ENCODE results near the gene SPEM3.

SPEM3 gene

DNA sequence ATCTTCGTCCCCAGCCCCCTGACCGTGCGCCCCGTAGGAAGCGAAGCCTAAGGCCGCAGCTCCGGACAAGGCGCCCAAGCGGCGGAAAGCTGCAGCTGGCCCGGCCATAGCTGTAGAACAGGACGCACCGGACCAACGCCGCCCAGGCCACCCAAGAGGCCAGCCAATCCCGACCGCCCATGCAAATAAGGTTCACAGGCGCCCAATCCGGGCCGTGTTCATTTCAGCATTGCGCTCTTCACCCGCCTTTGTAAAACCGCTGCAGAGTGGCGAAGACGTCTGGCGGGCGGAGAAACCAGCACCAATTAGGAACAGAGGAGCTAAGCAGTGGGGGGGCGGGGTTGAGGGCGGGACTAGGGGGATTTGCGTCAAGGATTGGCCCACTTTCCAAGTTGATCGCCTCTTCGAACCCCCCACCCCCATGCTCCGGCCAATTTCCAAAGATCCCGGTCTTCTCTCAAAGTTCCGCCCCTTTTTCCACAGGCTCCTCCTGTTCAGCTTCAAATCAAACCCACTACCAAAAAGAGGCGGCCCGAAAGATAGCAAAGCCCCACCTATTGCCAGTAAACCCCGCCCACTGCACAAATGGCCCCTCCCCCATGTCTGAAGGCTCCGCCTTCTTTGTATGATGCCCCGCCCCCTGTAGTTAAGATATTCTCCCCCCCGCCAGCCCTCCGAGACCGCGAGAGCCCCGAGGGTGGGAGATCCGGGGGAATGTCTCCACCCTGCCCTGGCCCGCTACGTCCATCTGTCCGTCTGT lies 24.5 kb upstream of the SPEM3 start, which contains the start of gene TMEM256:
TSS of gene TMEM256 (minus strand) at position 121 of the 760 bp plus-strand sequence. CDS start at position 108, 13 bp downstream.
- DNase-seq: peak; percentile 94

DNA sequence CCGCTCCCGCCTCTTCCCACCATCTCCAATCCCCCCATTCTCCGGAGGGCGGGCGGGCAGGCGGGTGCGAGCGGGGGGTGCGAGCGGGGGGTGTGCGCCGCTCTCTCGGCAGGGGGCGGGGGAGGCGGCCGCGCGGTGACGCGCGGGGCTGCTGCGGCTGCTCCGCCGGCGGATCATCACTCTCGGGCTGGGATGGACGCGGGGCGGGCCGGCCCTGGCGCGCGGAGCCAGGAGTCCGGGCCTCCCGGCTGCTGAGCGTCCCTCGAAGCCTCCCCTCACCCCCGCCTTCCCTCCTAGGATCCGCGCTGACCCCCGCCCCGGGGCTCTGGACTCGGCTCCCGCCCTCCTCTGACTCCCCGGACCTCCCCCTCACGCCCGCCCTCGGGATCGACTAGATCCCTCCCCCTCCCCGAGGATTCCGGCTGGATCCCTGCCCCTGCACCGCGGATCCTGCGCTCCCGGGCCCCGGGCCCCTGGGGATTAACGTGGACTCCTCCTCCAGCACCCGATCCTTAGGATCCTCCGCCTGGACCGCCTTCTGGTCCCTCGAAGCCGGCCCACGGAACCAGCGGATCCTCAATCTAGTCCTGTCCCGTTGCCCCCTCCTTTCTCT lies 23.8 kb upstream of the SPEM3 start:
- peak; percentile 78 for DNase-seq

DNA sequence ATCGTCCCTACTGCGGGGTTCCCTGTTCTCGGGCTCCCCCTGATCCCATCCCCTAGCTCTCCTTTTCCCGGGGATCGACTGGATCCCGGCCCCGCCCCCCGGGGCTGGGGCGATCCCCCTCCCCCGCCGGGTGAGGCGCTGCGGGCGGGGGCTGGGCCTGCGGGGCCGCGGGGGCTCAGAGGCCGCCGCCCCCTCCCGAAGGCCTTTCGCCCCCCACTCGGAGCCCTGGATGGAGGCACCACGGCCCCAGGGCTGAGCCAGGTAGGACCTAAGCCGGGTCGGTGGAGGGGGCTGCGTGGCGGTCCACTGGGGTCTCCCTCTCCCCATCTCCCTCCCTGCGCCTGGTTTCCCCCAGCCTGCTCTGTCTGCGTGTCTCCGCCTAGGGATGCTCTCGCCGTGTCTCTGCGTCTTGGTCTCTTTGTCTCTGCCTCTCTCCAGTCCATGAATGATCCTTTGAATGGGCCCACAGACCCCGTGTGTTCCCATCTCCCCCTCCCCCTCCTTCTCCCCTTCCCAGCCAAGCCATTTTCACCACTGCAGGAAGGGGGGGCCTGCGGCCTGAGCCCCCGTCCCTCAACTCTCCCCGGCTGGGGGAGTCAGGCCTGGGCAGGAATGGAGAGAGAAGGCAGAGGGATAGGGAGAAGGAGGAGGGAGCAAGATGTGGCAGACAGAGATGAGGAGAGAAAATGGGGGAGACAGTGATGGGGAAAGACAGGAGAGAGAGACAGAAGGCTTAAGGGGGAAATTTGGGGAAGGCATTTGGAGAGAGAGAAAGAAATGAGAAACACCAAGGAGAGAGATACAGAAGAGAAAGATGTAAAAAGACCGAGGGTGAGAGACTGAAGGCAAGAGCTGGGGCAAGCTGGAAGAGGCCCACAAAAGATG lies 23.1 kb upstream of the SPEM3 start:
- DNase-seq: no peak

DNA sequence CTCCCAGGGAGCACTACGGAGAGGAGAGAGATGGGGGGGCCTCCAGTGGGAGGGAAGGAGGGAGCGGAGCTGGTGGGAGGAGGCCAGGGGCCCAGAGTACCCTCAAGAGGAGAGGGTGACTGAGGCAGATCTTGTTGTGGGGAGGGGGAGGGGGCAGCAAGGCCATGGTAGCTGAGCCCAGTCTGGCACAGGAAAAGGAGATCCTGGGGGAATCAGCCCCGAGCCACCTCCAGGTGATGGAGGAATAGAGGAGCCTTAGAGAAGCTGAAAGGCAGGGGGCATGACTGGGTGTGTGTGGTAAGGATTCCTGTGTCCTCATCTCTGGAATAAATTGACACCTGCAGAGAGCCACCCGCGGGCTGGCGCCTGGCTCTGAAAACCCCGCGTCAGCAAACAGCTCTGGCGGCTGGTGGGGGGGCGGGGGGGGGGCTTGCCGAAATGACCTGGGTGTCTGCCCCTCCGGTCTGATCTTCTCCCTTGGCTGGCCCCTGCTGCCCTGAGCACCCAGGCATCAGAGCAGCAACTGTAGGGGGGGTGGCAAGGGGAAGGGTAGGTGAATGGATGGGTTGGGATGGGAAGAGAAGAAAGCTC lies 22.3 kb upstream of the SPEM3 start:
- no peak for DNase-seq

DNA sequence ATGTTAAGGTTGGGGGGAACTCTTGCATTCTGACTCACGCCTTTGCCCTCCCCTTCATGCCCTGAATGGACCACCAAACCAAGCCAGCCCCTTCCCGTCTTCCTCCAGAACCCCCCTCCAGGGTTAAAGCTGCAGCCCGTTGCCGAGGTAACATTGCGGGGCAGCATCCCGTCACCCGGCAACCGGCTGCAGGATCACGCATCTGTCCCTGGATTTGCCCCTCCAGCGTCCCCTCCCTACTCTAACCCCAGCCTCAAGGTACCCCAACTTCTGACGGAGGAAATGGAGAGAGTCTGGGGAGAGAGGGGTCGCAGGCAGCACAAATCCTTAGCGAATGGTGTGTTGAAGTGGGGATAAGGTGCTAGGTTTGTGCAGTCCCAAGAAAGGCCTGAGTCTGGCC lies 21.6 kb upstream of the SPEM3 start:
- DNase-seq: no peak

DNA sequence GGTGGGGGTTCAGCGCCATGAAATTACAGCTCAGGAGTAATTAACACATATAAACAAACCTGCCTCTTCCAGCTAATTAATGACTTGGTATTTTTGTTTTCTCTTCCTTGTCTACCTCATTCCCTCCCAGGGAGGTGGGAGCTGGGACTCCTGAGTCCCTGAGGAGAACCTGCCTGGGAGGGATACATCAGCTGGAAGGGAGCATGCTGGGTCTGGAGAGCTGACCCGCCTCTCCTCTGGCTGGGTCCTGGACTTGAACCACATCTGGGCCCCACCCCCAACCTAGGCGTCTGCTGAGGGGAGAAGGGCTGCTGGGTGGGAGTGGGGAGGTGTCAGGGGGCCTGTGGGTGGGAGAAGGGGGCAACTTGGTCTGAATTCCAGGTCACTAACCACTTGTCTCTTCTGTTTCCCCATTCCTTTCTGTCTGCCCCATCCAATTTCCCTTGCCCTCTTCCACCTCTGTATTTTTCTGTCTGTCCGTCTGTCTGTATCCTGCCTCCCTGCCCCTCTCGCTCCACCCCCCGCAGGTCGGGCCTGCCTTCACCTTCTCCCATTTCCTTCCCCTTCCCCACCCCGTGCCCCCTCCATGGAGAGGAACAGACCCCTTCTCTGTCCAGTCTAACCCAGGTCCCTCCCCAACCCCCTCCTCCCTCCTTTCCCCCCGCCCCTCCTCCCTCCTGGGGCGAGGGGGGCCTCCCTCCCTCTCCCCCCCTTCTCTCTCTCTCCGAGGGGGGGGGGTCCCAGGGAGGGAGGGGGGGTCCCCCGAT lies 21.0 kb upstream of the SPEM3 start, which contains the start of gene NLGN2:
TSS of gene NLGN2 (plus strand) at position 361 of the 767 bp plus-strand sequence. CDS start 411 bp downstream, outside the sequence.
- DNase-seq: no peak

DNA sequence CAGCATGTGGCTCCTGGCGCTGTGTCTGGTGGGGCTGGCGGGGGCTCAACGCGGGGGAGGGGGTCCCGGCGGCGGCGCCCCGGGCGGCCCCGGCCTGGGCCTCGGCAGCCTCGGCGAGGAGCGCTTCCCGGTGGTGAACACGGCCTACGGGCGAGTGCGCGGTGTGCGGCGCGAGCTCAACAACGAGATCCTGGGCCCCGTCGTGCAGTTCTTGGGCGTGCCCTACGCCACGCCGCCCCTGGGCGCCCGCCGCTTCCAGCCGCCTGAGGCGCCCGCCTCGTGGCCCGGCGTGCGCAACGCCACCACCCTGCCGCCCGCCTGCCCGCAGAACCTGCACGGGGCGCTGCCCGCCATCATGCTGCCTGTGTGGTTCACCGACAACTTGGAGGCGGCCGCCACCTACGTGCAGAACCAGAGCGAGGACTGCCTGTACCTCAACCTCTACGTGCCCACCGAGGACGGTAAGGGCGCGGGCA lies 20.4 kb upstream of the SPEM3 start:
- peak; percentile 44 for DNase-seq

DNA sequence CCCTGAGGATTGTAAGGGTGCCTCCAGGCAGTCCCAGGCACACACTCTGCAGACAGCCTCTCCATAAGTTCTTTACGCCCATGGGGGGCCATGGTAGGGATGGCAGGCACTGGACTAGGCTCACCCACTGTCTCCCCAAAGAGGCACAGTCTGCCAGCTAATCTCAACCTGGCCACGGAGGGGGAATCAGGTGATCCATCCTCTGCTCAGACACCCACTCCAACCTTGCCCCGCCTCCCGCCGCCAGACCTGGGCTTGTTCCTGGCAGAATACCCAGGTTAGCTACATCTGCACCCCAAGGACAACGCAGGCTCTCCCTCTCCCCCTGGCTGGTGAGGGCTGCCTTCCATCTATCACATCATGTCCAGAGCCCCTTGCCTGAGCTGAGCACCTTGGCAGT lies 19.8 kb upstream of the SPEM3 start:
- DNase-seq: no peak

DNA sequence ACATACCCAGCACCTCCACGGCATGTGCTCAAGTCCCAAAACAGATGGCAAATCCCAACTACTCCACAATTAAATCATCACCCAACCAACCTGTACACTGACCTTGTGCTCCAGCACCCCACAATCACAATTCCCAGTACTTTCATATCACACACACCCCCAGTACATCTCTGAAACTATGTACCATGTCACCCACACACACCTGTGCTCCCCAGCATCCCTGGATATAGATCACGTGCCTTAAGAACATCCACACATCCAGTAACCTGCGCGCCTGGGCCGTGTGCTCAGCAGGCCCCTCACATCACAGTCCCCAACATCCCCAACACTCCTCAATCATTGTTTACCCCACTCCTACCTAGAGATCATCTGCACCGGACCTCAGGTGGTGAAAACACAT lies 18.9 kb upstream of the SPEM3 start:
- DNase-seq: no peak

DNA sequence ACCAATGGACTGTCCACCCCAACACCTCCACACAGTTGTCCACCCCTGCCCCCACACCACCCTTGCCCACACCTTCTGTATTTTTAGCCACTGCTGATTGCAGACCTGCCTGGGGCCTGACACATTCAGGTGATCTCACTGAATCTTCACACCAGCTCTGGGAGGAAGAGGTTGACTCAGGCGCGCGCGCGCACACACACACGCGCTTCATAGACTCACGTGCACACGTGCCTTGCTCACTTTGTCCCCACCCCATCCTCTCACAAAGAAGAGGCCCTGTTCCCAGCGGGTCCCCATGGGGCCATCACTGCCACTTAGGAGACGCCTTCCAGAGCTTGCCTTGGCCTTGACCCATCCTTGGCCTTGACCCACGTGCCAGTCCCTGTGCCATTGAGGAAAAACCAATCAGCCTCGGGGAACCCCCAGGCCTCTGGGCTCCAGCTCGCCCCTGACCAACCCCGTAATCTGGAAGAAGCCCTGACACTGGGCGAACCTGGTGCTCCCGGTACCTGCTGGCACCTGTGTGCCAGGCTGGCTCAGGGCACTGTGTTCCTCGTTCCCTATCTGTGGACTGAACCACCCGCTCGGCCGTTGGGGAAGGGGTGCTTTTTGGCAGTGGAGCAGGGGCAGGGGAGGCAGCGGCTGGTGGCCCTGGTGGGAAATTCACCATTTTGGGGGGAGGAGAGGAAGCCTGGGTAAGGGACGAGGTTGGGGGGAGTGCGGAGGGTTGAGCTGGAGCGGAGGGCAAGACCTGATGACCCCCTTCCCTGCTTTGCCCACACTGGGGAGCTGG lies 17.8 kb upstream of the SPEM3 start:
- no peak for DNase-seq

DNA sequence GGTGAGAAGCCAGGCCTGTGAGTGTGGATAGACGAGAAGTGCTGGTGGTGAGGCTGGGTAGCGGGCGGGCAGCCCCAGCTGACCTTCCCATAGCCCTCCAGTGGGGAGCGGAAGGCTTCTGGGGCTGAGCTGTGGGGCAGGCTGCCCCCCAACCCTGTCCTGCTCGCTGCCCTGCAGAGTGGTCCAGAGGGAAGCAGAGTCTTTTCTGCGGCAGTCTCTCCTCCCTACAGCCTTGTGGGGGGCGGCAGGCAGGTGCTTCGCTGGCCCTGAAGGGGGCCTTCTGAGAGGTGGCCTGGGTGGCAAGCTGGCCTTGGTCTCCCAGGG lies 17.3 kb upstream of the SPEM3 start:
- DNase-seq: no peak

DNA sequence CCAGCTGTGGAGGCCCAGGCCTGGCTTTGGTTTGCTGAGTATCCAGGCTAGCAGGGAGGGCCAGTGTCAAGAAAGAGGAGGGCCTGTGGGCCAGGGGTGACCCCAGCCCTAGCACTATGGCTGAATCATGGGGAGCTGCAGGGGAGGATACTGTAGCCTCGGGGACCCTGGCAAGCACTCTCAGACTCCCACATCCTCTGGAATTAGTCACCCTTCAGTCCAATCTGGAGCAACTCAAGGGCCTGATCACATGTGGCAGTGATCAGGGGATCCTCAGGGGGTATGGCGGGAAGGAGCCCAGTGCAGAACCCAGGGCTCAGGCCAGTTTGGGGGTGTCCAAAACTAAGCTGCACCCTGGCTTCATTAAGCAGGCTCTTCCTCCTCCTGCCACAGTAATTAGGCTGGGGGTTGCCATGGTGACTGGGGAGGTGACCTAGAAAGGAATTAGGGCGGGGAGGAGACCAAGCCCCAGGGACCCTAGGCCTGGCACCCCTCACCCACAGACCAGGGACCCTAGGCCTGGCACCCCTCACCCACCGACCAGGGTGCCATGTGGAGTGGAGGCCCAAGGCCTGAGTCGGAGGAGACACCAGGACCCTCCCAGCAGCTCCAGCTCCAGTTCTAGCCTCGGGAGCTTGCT lies 15.2 kb upstream of the SPEM3 start:
- no peak for DNase-seq

DNA sequence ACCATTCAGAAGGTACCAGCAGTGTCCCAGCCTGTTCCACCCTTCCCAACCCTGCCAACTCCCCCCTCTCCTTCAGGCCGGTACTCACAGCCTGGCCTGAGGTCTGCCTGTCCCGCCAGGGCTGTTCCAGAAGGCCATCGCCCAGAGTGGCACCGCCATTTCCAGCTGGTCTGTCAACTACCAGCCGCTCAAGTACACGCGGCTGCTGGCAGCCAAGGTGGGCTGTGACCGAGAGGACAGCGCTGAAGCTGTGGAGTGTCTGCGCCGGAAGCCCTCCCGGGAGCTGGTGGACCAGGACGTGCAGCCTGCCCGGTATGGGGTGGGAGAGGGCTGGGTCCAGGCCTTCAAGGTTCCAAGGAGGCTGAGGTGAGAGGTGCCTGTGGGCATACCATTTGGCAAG lies 13.8 kb upstream of the SPEM3 start:
- DNase-seq: no peak

DNA sequence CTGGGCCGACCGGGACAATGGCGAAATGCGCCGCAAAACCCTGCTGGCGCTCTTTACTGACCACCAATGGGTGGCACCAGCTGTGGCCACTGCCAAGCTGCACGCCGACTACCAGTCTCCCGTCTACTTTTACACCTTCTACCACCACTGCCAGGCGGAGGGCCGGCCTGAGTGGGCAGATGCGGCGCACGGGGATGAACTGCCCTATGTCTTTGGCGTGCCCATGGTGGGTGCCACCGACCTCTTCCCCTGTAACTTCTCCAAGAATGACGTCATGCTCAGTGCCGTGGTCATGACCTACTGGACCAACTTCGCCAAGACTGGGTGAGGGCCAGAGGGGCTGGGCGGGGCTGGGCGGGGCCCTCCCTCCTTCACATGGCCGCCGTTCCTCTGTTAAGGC lies 12.9 kb upstream of the SPEM3 start:
- DNase-seq: no peak

DNA sequence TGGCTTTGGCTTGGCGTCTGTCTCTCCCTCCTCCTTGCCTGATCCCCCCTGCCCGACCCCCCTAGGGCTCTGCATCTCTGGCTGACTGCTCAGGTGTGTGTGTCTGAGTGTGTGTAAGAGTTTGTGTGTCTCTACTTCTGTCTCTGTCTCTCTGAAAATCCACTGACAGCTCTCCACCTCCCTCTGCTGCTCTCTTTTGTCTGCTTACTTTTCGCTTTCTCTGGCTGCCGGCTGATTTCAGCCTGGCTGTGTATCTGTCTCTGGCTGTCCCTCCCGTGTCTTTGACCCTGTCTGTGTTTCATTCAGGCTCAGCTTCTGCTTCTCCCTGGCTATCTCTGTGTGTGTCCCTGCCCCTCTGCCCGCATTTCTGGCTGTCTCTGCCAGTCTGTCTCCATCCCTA lies 12.3 kb upstream of the SPEM3 start:
- DNase-seq: no peak

DNA sequence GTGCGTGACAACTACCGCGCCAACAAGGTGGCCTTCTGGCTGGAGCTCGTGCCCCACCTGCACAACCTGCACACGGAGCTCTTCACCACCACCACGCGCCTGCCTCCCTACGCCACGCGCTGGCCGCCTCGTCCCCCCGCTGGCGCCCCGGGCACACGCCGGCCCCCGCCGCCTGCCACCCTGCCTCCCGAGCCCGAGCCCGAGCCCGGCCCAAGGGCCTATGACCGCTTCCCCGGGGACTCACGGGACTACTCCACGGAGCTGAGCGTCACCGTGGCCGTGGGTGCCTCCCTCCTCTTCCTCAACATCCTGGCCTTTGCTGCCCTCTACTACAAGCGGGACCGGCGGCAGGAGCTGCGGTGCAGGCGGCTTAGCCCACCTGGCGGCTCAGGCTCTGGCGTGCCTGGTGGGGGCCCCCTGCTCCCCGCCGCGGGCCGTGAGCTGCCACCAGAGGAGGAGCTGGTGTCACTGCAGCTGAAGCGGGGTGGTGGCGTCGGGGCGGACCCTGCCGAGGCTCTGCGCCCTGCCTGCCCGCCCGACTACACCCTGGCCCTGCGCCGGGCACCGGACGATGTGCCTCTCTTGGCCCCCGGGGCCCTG lies 11.5 kb upstream of the SPEM3 start:
- DNase-seq: no peak

DNA sequence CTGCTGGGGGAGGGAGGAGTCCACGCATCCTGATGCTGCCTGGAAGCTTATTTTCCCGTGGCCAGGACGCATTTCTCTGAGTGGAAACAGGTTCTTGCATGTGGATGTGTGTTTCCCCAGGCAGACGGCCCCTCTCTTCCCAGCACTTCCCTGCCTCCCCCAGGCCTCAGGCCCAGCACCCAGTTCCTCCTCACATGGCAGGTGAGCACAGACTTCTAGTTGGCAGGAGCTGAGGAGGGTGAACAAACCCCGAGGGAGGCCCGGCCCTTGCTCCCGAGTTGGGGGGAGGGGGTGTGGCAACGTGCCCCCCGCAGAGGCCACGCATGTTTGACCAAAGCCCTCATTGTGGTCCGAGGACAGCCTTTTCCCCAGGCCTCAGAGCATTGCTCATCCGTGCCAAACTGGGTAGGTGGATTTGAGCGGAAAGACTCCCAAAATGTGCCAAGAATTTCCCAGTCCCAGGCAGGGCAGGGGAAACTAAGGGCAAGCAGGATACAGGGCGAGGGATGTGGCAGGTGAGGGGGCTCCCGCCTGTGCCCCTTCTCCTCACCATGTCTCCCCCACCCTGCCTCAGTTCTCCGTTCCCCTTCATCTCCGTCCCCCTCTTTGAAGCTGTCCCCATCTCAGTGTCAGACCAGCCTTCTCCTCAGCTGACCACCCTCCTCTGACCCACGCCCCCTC lies 10.0 kb upstream of the SPEM3 start:
- no peak for DNase-seq

DNA sequence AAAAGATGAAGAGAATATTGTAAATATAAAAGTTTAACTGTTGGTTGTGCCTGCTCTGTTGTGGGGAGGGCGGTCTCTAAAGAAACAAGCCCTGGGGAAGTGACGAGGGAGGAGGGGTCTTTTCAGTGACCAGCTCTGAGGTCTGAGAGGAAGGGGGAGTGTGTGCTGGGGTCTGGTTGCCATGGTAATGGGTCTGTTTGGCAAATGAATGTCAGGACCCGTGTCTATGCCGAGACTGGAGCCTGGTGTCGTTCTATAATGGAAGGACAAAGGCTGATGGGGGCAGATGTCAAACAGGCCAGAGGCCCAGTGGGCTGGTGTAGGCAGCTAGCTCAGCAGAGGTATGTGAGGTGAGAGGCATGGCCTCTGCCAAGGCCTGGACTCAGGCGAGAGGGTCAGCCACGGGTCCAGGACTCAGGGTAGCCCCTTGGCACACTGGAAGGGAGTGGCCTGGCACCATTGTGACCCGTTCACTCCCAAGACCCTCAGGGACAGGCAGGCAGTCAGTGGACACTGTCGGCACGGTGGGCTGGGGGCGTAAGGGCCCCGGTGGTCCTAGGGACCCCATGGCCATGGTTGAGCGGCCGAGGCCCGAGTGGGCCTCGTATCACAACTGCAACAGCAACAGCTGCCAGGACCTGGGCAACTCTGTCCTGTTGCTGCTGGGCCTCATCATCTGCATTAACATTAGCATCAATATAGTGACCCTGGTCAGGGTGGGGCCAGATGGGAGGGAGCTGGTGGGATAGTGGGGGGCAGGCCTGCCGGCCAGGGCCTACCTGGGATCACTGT lies 8.6 kb upstream of the SPEM3 start, which contains the start of gene SPEM1:
TSS of gene SPEM1 (plus strand) at position 506 of the 792 bp plus-strand sequence. CDS start at position 567, 61 bp downstream.
- no peak for DNase-seq

DNA sequence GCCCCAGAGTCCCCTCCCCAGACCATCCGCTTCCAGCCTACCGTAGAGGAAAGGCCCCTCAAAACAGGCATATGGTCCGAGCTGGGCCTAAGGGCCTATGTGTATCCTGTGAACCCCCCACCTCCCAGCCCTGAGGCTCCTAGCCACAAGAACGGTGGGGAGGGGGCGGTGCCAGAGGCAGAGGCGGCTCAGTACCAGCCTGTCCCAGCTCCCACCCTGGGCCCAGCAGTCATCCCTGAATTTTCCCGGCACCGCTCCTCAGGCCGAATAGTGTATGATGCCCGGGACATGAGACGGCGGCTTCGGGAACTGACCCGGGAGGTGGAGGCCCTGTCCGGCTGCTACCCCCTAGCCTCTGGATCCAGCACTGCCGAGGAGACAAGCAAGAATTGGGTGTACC lies 7.5 kb upstream of the SPEM3 start:
- DNase-seq: no peak
